KG1 (cell line): ENCODE measurements around the gene RFX3.
A peak's percentile ranks its signal among the peaks of the same experiment; 100 is the strongest.
"Not testable (repeated sequence)": the region's sequence is repeated elsewhere in the genome, so short reads cannot be mapped to it uniquely, and the experiment has no call there.

ENCODE experiments used
- DNase-seq: peaks from one replicate; lab custom pipeline; 2025; lab: John Stamatoyannopoulos, UW

The RFX3 gene

GRCh38 chr9:3346549-3346948 is 179.3 kb downstream of the RFX3 start:
- no peak for DNase-seq

DNA sequence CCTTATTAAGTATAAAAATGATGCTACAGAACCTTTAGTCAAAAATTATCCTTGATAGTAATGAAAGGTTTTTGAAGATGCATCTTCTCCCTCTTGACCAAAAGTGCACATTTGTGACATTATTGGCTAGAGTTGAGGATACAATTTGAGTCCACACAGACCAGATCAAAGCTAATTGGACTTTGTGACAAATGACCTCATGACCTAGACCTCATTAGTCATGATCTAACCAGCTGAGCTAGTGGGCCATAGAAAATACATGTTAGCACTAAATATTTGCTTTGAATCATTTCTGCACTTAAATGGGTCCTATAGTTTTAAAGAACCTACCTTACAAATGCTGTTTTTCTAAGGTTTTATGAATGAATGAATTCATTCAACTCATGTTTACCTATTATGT is 182.1 kb downstream of the RFX3 start:
- DNase-seq = no peak

- DNase-seq = no peak
Observed at GRCh38 chr9:3342159-3342777, 183.5 kb downstream of the RFX3 start.

- no peak for DNase-seq
Observed at GRCh38 chr9:3337515-3338225, 188.1 kb downstream of the RFX3 start.

- no peak for DNase-seq
Observed at GRCh38 chr9:3336951-3337350, 188.8 kb downstream of the RFX3 start.

- DNase-seq = no peak
Observed at GRCh38 chr9:3332802-3333201, 193.0 kb downstream of the RFX3 start.

- DNase-seq = no peak
Observed at GRCh38 chr9:3331801-3332200, 194.0 kb downstream of the RFX3 start.

DNA sequence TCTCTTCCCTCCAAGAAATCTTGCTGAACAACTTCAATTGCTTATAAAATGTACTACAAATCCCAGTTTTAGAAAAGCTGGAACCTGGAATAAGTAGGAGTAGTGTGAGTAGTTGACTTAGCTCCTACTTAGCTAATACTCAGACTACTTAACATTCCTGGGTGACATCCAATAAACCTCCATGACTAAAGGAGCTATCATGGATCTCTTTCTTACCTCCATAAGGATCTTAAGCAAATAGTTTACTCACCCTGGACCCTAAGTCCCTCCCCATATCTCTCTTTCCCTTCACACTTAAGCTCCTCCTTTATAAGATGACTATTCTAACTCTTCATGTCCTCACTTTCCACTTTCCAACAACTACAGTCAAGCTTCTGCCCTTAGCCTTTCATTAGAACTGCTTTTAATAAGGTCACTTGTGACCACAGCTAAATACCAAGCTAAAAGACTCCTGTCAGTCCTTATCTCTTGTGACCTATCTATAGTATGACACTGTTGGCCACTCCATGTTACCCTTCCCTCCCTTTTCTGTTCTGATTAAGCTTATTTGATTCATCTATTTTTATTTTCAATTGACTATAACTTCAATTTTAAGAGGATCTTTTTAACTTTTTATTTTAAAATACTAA is 194.9 kb downstream of the RFX3 start:
- DNase-seq = no peak

GRCh38 chr9:3329361-3329760 is 196.4 kb downstream of the RFX3 start:
- DNase-seq = no peak

GRCh38 chr9:3323714-3324113 is 202.1 kb downstream of the RFX3 start:
- DNase-seq = no peak

DNA sequence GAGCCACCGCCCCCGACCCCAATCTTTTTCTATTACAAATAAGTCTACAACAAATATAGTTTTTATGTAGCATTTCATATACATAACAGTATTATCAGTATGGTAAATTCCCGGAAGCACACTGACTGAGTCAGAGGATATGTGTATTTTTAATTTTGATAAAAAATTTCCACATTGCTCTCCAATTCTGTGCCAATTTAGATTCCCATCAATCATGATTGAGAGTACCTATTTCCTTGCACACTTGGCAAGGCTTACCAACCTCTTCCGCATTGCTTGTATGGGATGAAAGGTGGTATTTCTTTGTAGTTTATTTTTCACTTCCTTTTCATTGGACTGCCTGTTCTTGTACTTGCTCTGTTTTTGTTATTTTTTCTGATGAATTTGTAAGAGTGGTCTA is 204.6 kb downstream of the RFX3 start:
- DNase-seq = no peak

DNA sequence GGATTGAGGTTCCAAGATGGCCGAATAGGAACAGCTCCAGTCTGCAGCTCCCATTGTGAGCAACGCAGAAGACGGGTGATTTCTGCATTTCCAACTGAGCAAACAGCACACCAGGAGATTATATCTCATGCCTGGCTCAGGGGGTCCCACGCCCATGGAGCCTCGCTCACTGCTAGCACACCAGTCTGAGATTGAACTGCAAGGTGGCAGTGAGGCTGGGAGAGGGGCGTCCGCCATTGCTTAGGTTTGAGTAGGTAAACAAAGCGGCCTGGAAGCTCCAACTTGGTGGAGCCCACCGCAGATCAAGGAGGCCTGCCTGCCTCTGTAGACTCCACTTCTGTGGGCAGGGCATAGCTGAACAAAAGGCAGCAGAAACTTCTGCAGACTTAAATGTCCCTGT is 213.2 kb downstream of the RFX3 start:
- not testable (repeated sequence) for DNase-seq

- no peak for DNase-seq
Observed at GRCh38 chr9:3308609-3309008, 217.2 kb downstream of the RFX3 start.

GRCh38 chr9:3304388-3304787 is 221.4 kb downstream of the RFX3 start:
- DNase-seq = not testable (repeated sequence)

GRCh38 chr9:3299872-3300271 is 225.9 kb downstream of the RFX3 start:
- DNase-seq = peak; percentile 7

- DNase-seq = no peak
Observed at GRCh38 chr9:3296536-3296935, 229.3 kb downstream of the RFX3 start.

- DNase-seq = no peak
Observed at GRCh38 chr9:3292311-3292710, 233.5 kb downstream of the RFX3 start.

GRCh38 chr9:3290231-3290840 is 235.5 kb downstream of the RFX3 start:
- DNase-seq = no peak

- no peak for DNase-seq
Observed at GRCh38 chr9:3288686-3289085, 237.1 kb downstream of the RFX3 start.

DNA sequence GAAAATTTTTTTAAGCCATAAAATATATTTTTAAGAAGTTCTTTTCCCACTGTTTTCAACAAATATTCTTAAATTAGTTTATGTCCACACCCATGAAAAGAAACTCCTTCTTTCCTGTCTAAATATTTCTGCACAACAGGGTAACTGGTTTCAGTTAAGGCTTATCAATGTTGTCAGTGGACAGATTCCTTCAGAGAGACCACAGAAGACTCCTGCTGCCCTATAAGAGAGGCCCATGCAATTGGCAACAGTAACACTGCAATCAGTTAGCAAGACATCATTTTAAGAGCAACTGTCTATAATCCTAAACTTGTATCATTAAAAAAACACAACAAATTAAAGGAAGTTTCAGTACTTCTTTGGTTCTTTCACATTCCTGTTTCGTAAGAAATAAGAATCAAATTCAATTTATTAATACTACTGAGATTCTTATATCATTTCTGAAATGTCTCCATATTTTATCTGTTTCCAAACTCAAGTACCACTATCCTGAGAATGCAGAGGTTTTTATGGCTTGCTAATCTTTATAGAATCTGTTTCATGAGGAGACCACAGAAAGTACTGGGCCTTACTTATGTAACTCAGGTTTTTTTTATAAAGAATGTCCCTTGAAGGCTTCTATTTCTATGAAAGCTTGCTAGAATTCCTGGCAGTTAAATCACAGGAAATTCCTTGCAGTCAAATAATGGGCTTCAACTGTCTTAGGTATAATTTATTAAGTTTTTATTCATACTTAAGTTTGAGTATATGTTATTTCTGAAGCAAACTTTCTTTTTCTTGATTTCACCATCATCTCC is 240.2 kb downstream of the RFX3 start:
- no peak for DNase-seq

- DNase-seq = no peak
Observed at GRCh38 chr9:3282365-3282764, 243.4 kb downstream of the RFX3 start.

DNA sequence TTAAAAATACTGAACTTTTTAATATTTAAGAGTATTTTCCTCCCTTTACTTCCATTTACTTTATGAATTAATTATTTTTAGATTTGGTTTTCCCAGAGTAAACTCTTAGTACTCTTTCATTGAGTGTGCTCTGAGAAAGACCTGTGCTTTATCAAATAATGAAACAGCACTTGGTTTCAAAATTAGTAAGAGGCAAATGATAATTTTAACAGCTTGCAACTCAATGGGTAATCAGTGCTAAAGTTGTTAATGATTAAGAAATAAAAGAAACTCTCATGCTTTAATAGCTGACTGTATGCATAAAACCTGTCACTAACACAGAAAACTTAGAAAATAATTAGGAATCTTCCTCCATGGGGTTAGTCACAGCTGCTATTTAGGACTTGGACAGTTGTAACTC is 244.4 kb downstream of the RFX3 start:
- DNase-seq = no peak
